ENCODE results near the gene SERPING1.

Gene SERPING1

GRCh38 chr11:57620467-57620866 is 23.0 kb downstream of the SERPING1 start:
- Histone ChIP-seq H3K4me1 (ENCODE audit: control insufficient read depth, insufficient read depth, low read length) (no peaks in the 10 kb centered on the region), H3K4me3 (ENCODE audit: low read depth, low read length) (no peak overlapping the region), H3K9me3 (ENCODE audit: control insufficient read depth, insufficient read depth, low read length) (peaks cover 7% of the 10 kb centered on the region), H3K27me3 (ENCODE audit: control insufficient read depth, insufficient read depth, low read length) (no peaks in the 10 kb centered on the region), H3K9ac (ENCODE audit: low read depth, low read length) (no peak overlapping the region), H3K27ac (ENCODE audit: low read depth, low read length) (no peak overlapping the region), H3K36me3 (ENCODE audit: control insufficient read depth, insufficient read depth, low read length) (0 out of 2 replicates have a peak, but pooled peaks cover 1% of the 10 kb centered on the region)

- no peaks in the 10 kb centered on the region for H3K36me3 ChIP-seq (ENCODE audit: control insufficient read depth, insufficient read depth, low read length)
- no peak overlapping the region for H3K27ac ChIP-seq (ENCODE audit: low read depth, low read length)
- no peak overlapping the region for H3K9ac ChIP-seq (ENCODE audit: low read depth, low read length)
- peaks cover 7% of the 10 kb centered on the region for H3K9me3 ChIP-seq (ENCODE audit: control insufficient read depth, insufficient read depth, low read length)
- no peaks in the 10 kb centered on the region for H3K27me3 ChIP-seq (ENCODE audit: control insufficient read depth, insufficient read depth, low read length)
- H3K4me1 ChIP-seq (ENCODE audit: control insufficient read depth, insufficient read depth, low read length), result no peaks in the 10 kb centered on the region
- H3K4me3 ChIP-seq (ENCODE audit: low read depth, low read length), result no peak overlapping the region
Observed at GRCh38 chr11:57622263-57622662, 24.8 kb downstream of the SERPING1 start.

DNA sequence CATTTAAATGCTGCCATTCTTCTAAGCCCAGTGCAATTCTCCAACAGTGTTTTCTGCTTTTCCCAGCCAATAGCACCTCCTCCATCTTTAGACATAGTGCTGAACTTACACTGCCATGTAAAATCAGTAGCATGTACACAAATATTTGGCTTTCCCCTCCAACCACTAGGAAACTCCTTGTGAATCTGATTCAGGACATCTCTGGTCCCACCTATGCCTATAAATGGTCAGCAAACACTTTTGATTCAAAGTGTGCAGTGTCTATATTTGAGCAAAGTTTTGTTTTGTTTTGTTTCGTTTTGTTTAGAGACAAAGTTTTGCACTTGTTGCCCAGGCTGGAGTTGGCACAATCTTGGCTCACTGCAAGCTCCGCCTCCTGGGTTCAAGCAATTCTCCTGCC is 27.4 kb downstream of the SERPING1 start:
- H3K36me3 ChIP-seq (ENCODE audit: control insufficient read depth, insufficient read depth, low read length), result no peaks in the 10 kb centered on the region
- H3K27ac ChIP-seq (ENCODE audit: low read depth, low read length), result no peak overlapping the region
- no peaks in the 10 kb centered on the region for H3K27me3 ChIP-seq (ENCODE audit: control insufficient read depth, insufficient read depth, low read length)

GRCh38 chr11:57626895-57627294 is 29.4 kb downstream of the SERPING1 start:
- Histone ChIP-seq H3K4me1 (ENCODE audit: control insufficient read depth, insufficient read depth, low read length) (no peaks in the 10 kb centered on the region), H3K9me3 (ENCODE audit: control insufficient read depth, insufficient read depth, low read length) (no peaks in the 10 kb centered on the region), H3K27me3 (ENCODE audit: control insufficient read depth, insufficient read depth, low read length) (no peaks in the 10 kb centered on the region), H3K36me3 (ENCODE audit: control insufficient read depth, insufficient read depth, low read length) (no peaks in the 10 kb centered on the region), H3K9ac (ENCODE audit: low read depth, low read length) (no peak overlapping the region), H3K27ac (ENCODE audit: low read depth, low read length) (no peak overlapping the region), H3K4me3 (ENCODE audit: low read depth, low read length) (no peak overlapping the region)

More for the DNA sequence above, 27.4 kb downstream of the SERPING1 start:
- no peak overlapping the region for H3K4me3 ChIP-seq (ENCODE audit: low read depth, low read length)
- H3K4me1 ChIP-seq (ENCODE audit: control insufficient read depth, insufficient read depth, low read length), result no peaks in the 10 kb centered on the region
- peaks cover 4% of the 10 kb centered on the region for H3K9me3 ChIP-seq (ENCODE audit: control insufficient read depth, insufficient read depth, low read length)
- no peak overlapping the region for H3K9ac ChIP-seq (ENCODE audit: low read depth, low read length)

DNA sequence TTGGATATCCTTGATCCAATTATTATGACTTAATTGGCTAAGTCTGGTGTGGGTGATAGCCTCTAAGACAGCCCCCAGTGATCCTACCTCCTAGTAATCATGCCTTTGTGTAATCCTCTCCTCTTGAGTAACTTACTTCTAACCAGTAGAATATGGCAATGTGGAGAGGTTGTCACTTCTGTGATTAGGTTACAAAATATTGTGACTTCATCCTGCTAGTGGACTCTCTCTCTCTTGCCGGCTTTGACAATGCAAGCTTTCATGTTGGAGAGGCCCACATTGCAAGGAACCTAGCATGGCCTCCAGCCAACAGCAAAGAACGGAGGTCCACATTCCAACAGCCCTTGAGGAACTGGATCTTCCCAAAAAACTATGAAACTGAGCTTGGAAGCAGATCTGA is 32.7 kb downstream of the SERPING1 start:
- H3K4me1 ChIP-seq (ENCODE audit: control insufficient read depth, insufficient read depth, low read length), result no peaks in the 10 kb centered on the region
- no peak overlapping the region for H3K4me3 ChIP-seq (ENCODE audit: low read depth, low read length)
- no peaks in the 10 kb centered on the region; the same call in 1 of the 2 replicates for H3K27me3 ChIP-seq (ENCODE audit: control insufficient read depth, insufficient read depth, low read length)

DNA sequence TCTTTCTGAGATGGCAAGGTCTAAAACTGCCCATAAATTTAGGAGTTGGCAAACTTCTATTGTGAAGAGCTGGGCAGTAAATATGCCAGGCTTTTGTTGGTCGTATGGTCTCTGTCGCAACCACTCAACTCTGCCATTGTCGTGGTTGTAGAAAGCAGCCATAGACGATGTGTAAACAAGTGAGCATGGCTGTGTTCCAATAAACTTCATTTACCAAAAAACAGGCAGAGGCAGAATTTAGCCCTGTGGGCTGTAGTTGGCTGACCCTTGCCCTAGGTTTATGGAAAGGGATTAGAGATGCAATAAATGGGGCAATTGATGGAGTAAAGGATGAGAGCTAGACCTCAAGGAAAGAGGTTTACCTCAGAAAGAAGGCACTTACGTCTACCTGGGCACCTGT is 34.6 kb downstream of the SERPING1 start:
- Histone ChIP-seq H3K9ac (ENCODE audit: low read depth, low read length) (no peak overlapping the region), H3K4me1 (ENCODE audit: control insufficient read depth, insufficient read depth, low read length) (no peaks in the 10 kb centered on the region), H3K36me3 (ENCODE audit: control insufficient read depth, insufficient read depth, low read length) (no peaks in the 10 kb centered on the region), H3K4me3 (ENCODE audit: low read depth, low read length) (no peak overlapping the region), H3K27ac (ENCODE audit: low read depth, low read length) (no peak overlapping the region), H3K9me3 (ENCODE audit: control insufficient read depth, insufficient read depth, low read length) (no peaks in the 10 kb centered on the region), H3K27me3 (ENCODE audit: control insufficient read depth, insufficient read depth, low read length) (no peaks in the 10 kb centered on the region; the same call in 1 of the 2 replicates)

More for the DNA sequence above, 32.7 kb downstream of the SERPING1 start:
- H3K36me3 ChIP-seq (ENCODE audit: control insufficient read depth, insufficient read depth, low read length), result no peaks in the 10 kb centered on the region
- no peaks in the 10 kb centered on the region for H3K9me3 ChIP-seq (ENCODE audit: control insufficient read depth, insufficient read depth, low read length)
- H3K9ac ChIP-seq (ENCODE audit: low read depth, low read length), result no peak overlapping the region
- H3K27ac ChIP-seq (ENCODE audit: low read depth, low read length), result no peak overlapping the region

DNA sequence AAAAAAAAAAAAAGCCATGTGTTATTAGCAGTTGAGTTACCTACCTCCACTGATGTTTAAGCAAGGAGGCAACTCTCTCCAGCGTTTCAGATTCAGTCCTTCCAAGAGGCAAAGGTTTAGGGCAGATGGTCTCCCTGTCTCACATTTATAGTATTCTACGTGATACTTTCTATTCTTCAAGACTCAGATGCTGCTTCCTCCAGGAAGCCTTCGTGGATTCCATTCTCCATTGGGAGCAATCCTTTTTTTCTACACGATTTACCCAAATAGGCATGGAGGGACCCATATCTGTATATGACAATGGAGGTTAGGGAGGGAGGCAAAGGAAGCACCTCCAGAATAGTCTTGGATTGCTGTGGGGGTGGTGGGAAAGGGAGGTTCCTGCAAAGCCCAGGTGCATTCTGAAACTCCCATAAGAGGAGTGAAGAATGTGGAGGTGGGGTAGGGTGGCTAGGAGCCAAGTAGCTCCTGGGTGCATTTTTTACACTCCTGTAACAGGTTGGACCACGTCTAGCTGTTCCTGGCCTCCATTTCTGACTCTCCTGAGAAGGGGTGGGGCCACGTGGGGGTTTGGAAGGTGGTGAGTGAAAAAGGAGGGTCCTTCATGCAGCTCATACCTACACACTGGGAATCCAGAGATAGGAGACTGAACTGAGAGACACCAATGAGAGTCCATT is 36.0 kb downstream of the SERPING1 start:
- Histone ChIP-seq H3K9me3 (ENCODE audit: control insufficient read depth, insufficient read depth, low read length) (no peaks in the 10 kb centered on the region), H3K4me3 (ENCODE audit: low read depth, low read length) (no peak overlapping the region), H3K27ac (ENCODE audit: low read depth, low read length) (no peak overlapping the region), H3K36me3 (ENCODE audit: control insufficient read depth, insufficient read depth, low read length) (no peaks in the 10 kb centered on the region), H3K27me3 (ENCODE audit: control insufficient read depth, insufficient read depth, low read length) (no peaks in the 10 kb centered on the region; the same call in 1 of the 2 replicates), H3K4me1 (ENCODE audit: control insufficient read depth, insufficient read depth, low read length) (peaks cover 7% of the 10 kb centered on the region), H3K9ac (ENCODE audit: low read depth, low read length) (no peak overlapping the region)

DNA sequence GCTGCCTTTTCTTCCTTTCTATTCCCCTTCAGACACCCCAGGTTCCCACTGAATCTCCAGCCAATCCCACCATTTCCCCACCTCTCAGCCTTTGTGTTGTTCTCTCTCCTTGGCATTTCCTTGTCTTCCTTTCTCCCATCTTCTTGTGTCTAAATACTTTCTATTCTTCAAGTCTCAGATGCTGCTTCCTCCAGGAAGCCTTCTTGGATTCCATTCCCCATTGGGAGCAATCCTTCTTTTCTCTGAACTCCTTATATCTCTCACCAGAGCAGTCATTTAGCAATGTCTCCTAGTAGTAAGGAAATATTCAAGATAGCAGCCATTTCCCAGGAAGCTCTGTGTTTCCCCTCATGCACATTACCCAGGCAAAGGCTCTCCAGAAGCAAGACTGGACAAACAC is 36.8 kb downstream of the SERPING1 start:
- Histone ChIP-seq H3K9ac (ENCODE audit: low read depth, low read length) (no peak overlapping the region), H3K27me3 (ENCODE audit: control insufficient read depth, insufficient read depth, low read length) (no peaks in the 10 kb centered on the region; the same call in 1 of the 2 replicates), H3K4me3 (ENCODE audit: low read depth, low read length) (no peak overlapping the region), H3K36me3 (ENCODE audit: control insufficient read depth, insufficient read depth, low read length) (no peaks in the 10 kb centered on the region), H3K4me1 (ENCODE audit: control insufficient read depth, insufficient read depth, low read length) (peaks cover 7% of the 10 kb centered on the region), H3K27ac (ENCODE audit: low read depth, low read length) (no peak overlapping the region), H3K9me3 (ENCODE audit: control insufficient read depth, insufficient read depth, low read length) (no peaks in the 10 kb centered on the region)

- H3K36me3 ChIP-seq (ENCODE audit: control insufficient read depth, insufficient read depth, low read length), result peaks cover 7% of the 10 kb centered on the region
- no peak overlapping the region for H3K9ac ChIP-seq (ENCODE audit: low read depth, low read length)
- H3K27me3 ChIP-seq (ENCODE audit: control insufficient read depth, insufficient read depth, low read length), result no peaks in the 10 kb centered on the region; the same call in 1 of the 2 replicates
- H3K4me3 ChIP-seq (ENCODE audit: low read depth, low read length), result no peak overlapping the region
- H3K4me1 ChIP-seq (ENCODE audit: control insufficient read depth, insufficient read depth, low read length), result peaks cover 13% of the 10 kb centered on the region
- H3K27ac ChIP-seq (ENCODE audit: low read depth, low read length), result no peak overlapping the region
- H3K9me3 ChIP-seq (ENCODE audit: control insufficient read depth, insufficient read depth, low read length), result no peaks in the 10 kb centered on the region
Observed at GRCh38 chr11:57635246-57635645, 37.8 kb downstream of the SERPING1 start.

DNA sequence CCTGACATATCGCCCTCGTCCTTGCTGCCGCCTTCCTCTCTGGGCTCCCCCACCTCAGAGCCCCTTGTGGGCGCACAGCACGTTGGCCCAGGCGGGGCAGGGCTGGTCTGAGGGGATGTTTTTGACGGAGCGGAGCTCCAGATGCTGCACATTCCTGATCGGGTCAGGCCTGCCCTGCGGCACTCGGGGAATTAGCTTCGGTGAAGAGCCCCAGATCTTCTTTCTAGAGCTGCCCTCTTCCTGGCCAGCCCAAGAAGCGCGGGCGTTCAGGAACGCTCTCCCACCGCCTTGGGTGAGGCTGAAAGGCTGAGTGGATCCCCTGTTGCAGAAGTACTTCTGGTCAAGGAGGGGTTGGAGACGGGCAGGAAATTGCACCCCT is 40.1 kb downstream of the SERPING1 start:
- Histone ChIP-seq H3K4me1 (ENCODE audit: control insufficient read depth, insufficient read depth, low read length) (peaks cover 33% of the 10 kb centered on the region), H3K4me3 (ENCODE audit: low read depth, low read length) (peak overlapping the region; percentile 54), H3K9ac (ENCODE audit: low read depth, low read length) (peak overlapping the region; percentile 88)

GRCh38 chr11:57638005-57638781 is 40.7 kb downstream of the SERPING1 start:
- Histone ChIP-seq H3K27me3 (ENCODE audit: control insufficient read depth, insufficient read depth, low read length) (no peaks in the 10 kb centered on the region; the same call in 1 of the 2 replicates), H3K9me3 (ENCODE audit: control insufficient read depth, insufficient read depth, low read length) (no peaks in the 10 kb centered on the region), H3K4me3 (ENCODE audit: low read depth, low read length) (peak overlapping the region; percentile 100), H3K36me3 (ENCODE audit: control insufficient read depth, insufficient read depth, low read length) (peaks cover 34% of the 10 kb centered on the region), H3K9ac (ENCODE audit: low read depth, low read length) (peak overlapping the region; percentile 99), H3K27ac (ENCODE audit: low read depth, low read length) (peak overlapping the region; percentile 99), H3K4me1 (ENCODE audit: control insufficient read depth, insufficient read depth, low read length) (peaks cover 36% of the 10 kb centered on the region)

More for the DNA sequence above, 40.1 kb downstream of the SERPING1 start:
- peaks cover 30% of the 10 kb centered on the region for H3K36me3 ChIP-seq (ENCODE audit: control insufficient read depth, insufficient read depth, low read length)
- H3K27me3 ChIP-seq (ENCODE audit: control insufficient read depth, insufficient read depth, low read length), result no peaks in the 10 kb centered on the region; the same call in 1 of the 2 replicates
- H3K9me3 ChIP-seq (ENCODE audit: control insufficient read depth, insufficient read depth, low read length), result no peaks in the 10 kb centered on the region
- peak overlapping the region; percentile 99 for H3K27ac ChIP-seq (ENCODE audit: low read depth, low read length)
